ENCODE data around the gene INSM2.

INSM2 gene, protein sequence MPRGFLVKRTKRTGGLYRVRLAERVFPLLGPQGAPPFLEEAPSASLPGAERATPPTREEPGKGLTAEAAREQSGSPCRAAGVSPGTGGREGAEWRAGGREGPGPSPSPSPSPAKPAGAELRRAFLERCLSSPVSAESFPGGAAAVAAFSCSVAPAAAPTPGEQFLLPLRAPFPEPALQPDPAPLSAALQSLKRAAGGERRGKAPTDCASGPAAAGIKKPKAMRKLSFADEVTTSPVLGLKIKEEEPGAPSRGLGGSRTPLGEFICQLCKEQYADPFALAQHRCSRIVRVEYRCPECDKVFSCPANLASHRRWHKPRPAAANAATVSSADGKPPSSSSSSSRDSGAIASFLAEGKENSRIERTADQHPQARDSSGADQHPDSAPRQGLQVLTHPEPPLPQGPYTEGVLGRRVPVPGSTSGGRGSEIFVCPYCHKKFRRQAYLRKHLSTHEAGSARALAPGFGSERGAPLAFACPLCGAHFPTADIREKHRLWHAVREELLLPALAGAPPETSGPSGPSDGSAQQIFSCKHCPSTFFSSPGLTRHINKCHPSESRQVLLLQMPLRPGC

DNA sequence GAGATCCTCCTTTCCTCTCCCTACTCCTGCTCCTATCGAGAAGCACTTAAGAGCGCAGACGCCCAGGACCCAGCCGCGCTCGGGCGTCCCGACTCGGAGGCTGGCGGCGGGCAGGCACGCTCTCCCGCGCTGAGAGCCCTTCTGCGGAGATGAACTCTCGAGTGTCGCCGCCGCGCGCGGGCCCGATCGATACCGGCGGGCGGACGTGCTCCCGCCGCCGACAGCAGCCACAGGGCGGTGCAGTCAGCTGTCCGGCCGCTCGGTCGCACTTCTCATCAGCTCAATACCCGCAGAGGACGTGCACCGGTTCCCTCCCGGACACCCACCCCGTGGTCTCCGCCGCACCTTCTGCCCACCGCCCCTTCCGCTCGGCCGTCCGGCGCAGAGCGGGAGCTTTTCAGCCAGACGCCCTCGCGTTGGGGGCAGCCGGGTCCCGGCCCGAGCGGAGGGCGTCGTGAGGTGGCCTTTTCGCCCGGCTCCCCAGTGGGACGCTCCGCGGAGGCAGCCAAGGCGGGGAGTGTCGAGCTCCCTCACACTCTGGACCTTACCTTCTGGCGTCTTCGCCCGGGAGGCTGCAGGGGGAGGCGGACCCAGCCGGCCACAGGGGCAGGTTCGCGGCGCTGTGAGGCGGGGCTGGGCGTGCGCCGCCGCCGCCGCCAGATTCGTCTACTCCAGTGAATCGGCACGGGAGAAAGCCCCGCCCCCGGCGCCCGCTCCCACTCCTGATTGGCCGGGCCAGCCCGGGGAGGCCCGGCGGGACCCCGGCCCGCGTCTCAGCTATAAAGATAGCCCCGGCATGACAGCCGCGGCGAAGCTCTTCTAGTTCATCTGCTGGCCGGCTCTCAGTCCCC is at the start of gene INSM2:
Gene INSM2 (plus strand): TSS at position 808 of the 851 bp plus-strand sequence. CDS start 89 bp downstream, outside the sequence.
- peak; percentile 33 for DNase-seq

DNA sequence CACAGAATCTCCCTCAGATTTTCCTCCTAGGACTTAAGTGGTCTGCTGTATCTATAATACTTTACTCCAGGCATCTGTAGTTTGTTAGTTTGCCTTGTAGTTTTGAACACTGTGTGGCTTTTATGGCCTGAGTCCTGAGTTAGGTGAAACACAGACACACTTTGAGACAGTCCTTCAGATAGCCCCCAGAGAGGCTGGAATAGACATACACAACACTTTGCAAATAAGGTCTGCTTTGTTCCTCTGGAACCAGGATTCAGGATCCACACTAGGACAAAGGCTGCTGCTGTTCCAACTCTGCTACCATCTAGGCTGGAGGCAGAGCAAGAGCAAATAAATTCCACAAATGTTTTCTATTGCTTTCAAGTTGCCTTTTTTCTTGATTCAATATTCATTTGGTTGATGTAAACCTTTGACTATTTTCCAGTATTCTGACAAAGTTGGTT is 41.4 kb upstream of the INSM2 start:
- DNase-seq = no peak

DNA sequence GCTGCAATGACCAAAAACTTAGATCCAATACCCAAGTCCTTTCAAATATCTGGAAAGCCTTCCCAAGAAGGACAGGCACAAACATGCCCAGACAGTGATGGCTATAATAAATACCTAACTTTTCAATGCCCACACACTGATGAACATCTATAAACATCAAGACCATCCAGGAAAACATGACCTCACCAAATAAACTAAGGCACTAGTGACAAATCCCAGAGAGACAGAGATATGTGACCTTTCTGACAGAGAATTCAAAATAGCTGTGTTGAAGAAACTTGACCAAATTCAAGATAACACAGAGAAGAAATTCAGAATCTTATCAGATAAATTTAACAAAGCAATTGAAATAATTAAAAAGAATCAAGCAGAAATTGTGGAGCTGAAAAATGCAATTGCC is 38.7 kb upstream of the INSM2 start:
- DNase-seq = no peak

DNA sequence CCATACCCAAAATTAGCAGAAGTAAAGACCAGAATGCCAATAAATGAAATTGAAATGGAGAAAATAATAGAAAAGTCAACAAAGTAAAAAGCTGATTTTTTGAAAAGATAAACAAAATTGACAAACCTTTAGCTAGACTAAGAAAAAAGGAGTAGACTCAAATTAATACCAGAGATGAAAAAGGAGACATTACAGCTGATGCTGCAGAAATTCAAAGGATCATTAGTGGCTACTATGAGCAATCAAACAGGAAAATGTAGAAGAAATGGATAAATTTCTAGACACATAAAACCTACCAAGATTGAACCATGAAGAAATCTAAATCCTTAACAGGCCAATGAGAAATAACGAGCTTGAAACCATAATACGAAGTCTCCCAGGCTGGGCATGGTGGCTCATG is 34.8 kb upstream of the INSM2 start:
- DNase-seq = no peak

DNA sequence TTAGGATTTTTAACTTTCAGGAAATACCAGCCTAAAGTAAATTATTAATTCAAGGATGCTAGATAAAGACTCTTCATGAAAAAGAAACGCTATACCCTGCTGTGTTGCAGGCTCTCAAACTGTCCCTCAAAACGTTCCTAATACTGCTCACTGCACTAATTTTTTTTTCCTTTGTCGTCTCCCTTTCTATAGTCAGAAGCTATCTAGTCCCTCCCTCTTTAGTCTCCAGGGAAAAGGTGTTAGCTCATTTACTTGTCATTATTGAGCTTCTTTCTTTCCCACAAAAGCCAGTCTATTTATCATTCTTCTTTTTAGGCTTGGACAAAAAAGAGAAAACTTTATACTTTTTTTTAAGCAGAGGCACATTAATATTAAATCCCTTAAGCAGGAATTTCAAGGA is 30.3 kb upstream of the INSM2 start:
- DNase-seq = no peak

DNA sequence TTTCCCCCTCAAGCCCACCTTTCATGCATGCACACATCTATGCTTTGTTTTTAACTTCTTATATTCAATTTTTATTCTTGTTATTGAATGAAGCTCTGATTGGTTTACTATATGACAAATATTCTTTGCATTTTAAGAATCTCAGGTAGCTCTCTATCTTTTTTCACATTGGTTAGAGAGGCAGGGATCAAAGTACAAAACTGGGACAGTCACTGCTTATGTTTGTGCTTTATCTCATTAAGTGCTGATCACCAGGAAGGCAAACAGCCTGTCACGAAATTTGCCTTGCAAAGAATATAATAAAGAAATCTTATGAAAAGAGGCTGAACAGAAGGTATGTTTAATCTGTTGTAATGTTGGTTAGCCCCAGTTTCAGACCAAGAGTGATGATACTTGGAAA is 29.7 kb upstream of the INSM2 start:
- DNase-seq = no peak

DNA sequence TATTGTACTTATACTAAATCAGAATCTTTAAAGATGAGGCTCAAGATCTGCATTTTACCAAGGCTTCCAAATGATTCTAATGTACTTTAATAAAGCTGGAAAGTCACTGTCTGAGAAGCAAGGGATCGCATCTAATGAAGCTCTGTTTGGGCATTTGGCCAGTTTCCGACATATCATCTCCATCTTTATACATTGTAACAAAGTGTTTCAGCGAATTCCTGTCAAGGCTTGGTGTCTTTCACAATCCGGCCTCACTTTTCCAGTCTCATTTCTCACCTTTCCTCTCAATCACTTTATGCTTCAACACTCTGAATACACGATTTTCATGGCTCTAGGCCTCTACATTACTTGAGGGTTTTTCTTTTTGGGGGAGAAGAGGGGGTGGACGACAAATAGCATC is 27.5 kb upstream of the INSM2 start:
- DNase-seq = no peak

DNA sequence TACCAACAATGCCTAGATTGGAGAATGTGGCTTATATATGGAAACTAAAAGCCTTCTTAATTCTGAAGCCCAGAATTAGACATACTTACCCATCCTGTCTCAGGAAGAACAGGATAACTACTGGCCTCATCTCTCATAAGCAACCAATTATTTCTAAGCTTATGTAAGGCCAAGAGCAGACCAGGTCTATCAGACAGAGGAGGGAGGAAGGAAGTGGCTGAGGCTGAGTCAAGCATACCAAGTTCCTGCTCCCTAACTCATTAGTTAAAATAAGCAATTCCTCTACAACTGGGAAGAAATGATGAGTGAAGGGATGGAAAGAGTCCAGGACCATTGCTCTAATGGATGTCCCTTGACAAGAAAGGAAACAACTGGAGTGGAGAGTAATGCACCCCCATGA is 27.0 kb upstream of the INSM2 start:
- no peak for DNase-seq

DNA sequence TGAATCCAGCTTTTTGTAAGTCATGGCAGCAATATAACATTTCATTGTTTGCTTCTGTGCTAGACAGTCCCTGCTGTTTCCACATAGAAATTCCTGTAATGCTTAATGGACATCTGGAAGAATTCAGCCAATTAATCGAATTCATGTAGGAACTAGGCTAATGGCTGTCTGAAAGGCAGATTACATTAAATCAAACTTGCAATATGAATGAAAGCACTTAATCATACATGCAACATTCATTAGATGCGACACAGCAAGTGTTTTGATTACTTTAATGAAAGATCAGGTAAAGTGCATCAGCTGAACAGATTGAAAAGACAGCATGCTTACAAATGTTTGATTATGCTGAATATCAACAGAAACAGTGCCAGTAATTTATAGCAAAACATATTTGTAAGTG is 24.1 kb upstream of the INSM2 start:
- no peak for DNase-seq

DNA sequence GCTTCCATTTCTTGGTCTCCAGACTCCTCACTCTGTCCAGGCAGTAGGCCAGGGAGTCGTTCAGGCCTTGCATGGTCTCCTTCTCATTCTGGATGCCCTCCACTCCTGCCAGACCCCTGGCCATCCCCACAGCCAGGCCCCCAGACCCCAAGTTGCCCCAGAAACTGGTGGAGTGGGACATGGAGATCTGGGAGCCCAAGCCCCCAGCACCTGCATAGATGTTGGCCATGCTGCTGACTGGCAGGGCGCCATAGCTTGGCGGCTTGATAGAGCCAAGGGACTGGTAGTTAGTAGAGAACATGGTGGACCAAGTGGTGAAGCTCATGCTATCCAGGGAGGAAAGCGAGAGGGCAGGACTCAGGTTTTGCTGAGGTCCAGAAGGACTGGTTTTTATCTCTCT is 21.2 kb upstream of the INSM2 start:
- no peak for DNase-seq

DNA sequence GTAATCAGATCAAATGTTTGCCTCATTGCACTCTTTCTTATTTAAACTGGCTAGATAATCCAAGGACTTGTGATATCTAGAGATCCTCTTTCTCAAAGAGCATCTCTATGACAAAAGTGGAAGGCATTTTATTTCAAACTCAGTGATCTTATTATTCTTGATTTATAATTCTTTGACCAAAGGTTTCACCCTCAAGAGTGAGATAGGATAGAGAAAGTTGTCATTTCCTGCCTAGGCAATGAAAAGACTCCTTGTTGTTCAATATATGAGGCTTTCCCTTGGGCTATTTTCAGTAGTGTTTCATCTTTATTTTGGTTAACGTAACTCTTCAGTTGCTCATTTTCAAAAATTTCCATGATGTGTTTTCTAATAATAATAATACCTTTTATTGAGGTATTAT is 18.0 kb upstream of the INSM2 start:
- DNase-seq = no peak

DNA sequence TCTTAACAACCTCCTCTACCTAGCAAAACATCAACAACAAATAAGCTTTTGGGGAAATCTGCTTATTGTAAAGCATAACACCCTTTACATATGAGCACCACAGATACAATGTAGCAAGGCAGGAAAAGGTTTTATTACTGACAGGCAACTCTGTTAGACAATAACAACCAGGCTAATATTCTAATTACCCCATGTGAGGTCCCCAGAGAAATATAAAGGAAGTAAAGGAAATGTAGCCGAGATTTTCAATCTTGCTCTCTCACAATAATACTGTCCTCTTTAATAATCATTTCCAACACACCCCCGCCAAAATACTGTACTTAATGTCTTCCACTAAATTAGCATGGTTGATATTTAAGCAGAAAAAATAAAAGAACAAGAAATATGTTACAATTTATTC is 14.0 kb upstream of the INSM2 start:
- DNase-seq = no peak

DNA sequence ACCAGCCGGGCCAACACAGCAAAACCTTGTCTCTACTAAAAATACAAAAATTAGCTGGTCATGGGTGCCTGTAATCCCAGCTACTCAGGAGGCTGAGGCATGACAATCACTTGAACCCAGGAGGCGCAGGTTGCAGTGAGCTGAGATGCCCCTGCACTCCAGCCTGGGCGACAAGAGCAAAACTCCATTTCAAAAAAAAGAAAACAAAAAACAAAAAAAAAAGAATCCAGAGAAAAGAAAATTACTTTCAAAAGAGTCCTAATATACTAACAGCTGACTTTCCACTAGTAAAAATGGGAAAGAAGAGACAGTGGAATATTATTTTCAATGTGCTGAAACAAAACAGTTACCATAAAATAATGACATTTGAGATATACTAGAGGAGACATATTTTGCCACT is 8.3 kb upstream of the INSM2 start:
- no peak for DNase-seq

DNA sequence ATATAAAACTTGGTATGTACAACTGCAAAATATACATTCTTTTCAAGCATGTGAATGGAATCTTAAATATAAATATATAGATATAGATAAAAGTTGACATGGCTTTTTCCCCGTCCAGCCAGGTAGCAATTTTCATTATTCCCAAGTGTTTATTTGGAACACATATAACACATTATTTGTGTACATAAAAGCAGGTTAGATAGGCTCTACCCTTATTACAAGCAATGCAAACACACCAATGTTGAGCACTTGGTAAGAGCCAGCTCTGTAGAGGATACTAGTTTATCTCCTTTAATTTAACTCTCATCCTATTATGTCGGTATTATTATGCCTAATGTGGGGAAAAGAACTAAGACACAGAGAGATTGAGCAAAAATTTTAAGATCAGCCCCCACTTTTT is 7.0 kb upstream of the INSM2 start:
- no peak for DNase-seq

DNA sequence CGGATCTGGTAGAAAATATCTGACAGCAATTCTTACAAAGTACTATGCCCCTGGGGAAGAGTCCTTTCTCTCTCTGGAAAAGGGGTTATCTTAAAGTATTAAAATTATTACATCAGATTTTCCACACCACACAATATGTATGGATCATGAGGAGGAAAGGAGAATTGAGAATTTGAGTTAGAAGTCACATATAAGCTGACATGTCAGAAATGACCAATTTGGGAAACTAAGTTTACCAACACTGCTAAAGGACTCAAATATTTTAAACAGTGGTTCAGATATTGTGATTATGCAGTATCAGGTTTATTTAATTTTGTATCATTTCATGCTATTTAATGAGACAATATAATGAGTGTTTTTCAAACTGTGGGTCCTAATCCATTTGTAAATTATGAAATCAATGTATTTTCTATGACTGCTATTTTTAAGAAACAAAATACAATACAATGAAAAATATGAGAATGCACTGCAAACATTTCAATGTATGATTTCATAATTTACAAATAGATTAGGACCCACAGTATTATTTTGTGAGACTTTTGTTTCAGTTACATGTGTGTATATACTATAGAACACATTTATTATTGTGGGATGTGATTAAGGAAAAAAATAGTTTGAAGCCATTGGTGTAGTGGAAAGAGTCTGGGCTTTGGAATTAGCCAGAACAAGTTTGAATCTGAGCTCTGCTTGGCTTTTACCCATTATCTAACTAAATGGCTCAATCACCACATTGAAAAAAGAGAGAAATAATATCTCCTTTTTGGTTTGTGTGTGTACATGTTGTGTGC is 1.8 kb upstream of the INSM2 start:
- no peak for DNase-seq

DNA sequence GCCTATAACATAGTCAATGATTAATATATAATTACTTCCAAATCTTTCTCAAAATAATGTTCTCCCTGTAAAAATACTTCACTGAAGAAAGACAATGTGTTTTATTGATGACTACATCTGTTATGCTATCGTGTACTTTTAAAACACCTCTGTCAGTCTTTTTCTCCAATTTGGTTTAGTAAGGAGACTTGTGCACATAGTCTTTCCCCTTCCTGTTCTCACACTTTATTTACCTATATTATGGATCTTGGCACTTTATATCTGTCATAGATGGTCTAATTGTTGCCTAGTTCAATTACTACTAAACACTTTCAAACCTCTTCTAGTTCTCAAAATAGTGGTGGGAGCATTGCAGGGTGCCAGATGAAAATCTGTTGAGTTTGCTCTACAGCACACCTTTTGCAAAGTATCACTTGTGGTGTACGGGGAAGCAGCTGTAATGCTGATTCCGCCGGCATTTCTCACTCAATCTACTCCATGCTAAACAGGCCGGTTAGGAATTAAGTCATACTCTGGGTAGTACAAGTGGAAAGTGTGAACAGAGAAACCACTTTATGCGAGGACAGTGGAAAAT is 1.1 kb upstream of the INSM2 start:
- DNase-seq = no peak

DNA sequence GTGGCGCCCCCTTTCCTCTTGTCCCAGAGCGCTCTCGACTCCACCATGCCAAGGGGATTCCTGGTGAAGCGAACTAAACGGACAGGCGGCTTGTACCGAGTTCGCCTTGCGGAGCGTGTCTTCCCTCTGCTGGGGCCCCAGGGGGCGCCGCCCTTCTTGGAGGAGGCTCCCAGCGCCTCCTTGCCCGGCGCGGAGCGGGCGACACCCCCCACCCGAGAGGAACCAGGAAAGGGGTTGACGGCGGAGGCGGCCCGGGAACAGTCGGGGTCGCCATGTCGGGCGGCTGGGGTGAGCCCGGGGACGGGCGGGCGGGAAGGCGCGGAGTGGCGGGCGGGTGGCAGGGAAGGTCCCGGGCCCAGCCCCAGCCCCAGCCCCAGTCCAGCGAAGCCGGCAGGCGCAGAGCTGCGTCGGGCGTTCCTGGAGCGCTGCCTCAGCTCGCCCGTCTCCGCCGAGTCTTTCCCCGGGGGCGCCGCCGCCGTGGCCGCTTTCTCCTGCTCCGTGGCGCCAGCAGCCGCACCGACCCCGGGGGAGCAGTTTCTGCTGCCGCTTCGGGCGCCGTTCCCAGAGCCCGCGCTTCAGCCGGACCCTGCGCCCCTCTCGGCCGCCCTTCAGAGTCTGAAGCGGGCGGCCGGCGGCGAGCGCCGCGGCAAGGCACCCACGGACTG is 376 bp downstream of the INSM2 start:
- DNase-seq = no peak

DNA sequence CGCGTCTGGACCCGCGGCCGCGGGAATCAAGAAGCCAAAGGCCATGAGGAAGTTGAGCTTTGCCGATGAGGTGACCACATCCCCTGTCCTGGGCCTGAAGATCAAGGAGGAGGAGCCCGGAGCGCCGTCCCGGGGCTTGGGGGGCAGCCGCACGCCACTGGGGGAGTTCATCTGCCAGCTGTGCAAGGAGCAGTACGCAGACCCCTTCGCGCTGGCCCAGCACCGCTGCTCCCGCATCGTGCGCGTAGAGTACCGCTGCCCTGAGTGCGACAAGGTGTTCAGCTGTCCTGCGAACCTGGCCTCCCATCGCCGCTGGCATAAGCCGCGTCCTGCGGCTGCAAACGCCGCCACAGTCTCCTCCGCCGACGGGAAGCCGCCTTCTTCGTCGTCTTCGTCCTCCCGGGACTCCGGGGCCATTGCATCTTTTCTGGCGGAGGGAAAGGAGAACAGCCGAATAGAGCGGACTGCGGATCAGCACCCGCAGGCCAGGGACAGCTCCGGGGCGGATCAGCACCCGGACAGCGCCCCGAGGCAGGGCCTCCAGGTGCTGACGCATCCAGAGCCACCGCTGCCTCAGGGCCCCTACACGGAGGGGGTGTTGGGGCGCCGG is 1.0 kb downstream of the INSM2 start:
- peak; percentile 62 for DNase-seq

DNA sequence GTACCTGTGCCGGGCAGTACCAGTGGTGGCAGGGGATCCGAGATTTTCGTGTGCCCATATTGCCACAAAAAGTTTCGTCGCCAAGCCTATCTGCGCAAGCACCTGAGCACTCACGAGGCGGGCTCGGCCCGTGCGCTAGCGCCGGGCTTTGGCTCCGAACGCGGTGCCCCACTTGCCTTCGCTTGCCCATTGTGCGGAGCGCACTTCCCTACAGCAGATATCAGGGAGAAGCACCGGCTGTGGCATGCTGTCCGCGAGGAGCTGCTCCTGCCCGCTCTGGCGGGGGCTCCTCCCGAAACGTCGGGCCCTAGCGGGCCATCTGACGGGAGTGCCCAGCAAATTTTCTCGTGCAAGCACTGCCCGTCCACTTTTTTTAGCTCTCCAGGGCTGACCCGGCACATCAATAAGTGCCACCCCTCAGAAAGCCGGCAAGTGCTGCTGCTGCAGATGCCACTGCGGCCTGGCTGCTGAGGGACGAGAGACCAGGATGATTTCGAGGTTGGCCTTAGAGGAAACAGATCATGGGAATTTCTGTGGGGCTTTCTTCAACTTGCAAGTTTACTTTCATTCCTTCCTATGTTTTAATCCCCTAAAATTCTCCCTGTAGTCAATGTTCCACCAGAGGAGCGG is 1.6 kb downstream of the INSM2 start:
- no peak for DNase-seq

DNA sequence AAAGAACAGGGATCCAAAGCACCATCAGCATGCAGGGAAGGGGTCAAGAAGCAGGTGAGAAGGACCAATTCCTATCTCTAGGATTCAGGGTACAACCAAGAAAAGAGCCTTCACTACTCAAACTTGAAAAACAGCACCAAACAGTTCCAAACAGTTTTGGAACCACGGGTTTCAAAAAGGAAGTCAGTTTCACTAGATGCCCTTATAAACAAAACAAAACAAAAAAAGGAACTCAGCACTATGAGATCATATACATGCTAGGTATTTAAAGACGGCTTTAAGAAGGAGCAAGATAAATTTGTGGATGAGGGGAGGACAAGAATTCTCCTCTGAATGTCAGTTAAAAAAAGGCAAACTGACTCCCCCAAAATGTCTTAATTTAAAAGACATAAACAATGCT is 6.0 kb downstream of the INSM2 start:
- no peak for DNase-seq

DNA sequence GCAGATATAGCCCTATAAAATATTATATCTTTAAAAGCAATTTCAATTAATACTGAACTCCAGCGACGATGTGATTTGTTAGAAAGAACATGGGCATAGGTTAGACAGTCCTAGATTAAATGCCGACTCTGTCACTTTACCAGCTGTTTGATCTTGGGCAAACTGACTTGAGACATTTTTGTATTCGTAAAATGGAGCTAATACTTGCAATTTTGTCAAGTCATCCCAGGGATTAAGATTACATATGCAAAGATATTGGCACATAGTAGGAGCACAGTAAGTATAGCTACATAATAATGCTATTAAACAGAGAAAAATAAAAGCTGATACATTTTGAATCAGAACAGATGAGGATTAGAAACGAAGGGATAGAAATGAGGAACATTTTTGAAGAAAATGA is 9.0 kb downstream of the INSM2 start:
- no peak for DNase-seq
